Hepatocyte (in vitro differentiated cells): ENCODE measurements around the gene CHMP4B.

Source experiments
- CTCF ChIP-seq: fragments of 200-600 bp; sonication (generic); IDR thresholded peaks from 2 replicates; pipeline ENCODE4 v1.5.1; 2016; ENCODE audit warnings: antibody characterized with exemption, mild to moderate bottlenecking; ENCODE audit not compliant: poor library complexity
- EZH2 ChIP-seq: fragments of 200-600 bp; sonication (generic); IDR thresholded peaks from 2 replicates; pipeline ENCODE4 v1.6.1; 2016; ENCODE audit warnings: antibody characterized with exemption, mild to moderate bottlenecking, borderline replicate concordance
- EZH2phosphoT487 ChIP-seq: fragments of 200-600 bp; sonication (generic); IDR thresholded peaks from one replicate; pipeline ENCODE4 v1.6.1; 2018; ENCODE audit warnings: antibody characterized with exemption, mild to moderate bottlenecking, low read depth, moderate library complexity; ENCODE audit not compliant: unreplicated experiment, severe bottlenecking

- TF ChIP-seq CTCF, result no peak
- no peak for TF ChIP-seq EZH2
- TF ChIP-seq EZH2phosphoT487, result no peak
Measured at GRCh38 chr20:33875534-33876026, 64.4 kb downstream of the CHMP4B start.
